ENCODE results near the gene RAB11FIP4.

The RAB11FIP4 gene

GRCh38 chr17:31428512-31428911, 37.0 kb downstream of the RAB11FIP4 start:
- no peaks in the 10 kb centered on the region for H3K4me1 ChIP-seq (ENCODE audit: control insufficient read depth, low read length)
- H3K9me2 ChIP-seq (replicated peaks; ENCODE audit: control insufficient read depth, low read length), result no peaks in the 10 kb centered on the region
- no peak overlapping the region for H3K27ac ChIP-seq (ENCODE audit: low read depth, low read length)
- TF ChIP-seq CTCF (IDR thresholded peaks at IDR 0.05; ENCODE audit: low read depth, low read length, poor library complexity, severe bottlenecking) (no peak), EZH2phosphoT487 (IDR thresholded peaks at IDR 0.05; ENCODE audit: borderline replicate concordance, low read length) (no peak)
- peaks cover 4% of the 10 kb centered on the region for H3K27me3 ChIP-seq (ENCODE audit: control insufficient read depth, low read length)
- no peaks in the 10 kb centered on the region for H3K9me3 ChIP-seq (ENCODE audit: control insufficient read depth, insufficient read depth, low read length)
- no peaks in the 10 kb centered on the region for H4K20me1 ChIP-seq (ENCODE audit: control insufficient read depth, insufficient read depth, low read depth, low read length)
- no peaks in the 10 kb centered on the region for H3K79me2 ChIP-seq (ENCODE audit: control insufficient read depth, low read length)
- H3F3A ChIP-seq (ENCODE audit: control insufficient read depth, insufficient read depth), result no peaks in the 10 kb centered on the region
- H3K4me2 ChIP-seq (ENCODE audit: low read length), result no peak overlapping the region
- no peak overlapping the region for H3K4me3 ChIP-seq (ENCODE audit: low read length)
- H3K36me3 ChIP-seq (ENCODE audit: control insufficient read depth, low read length), result no peaks in the 10 kb centered on the region

- H3K4me3 ChIP-seq (ENCODE audit: low read length), result no peak overlapping the region
- peaks cover 4% of the 10 kb centered on the region for H3K27me3 ChIP-seq (ENCODE audit: control insufficient read depth, low read length)
- TF ChIP-seq EZH2phosphoT487 (IDR thresholded peaks at IDR 0.05; ENCODE audit: borderline replicate concordance, low read length), result no peak
- no peaks in the 10 kb centered on the region for H3K4me1 ChIP-seq (ENCODE audit: control insufficient read depth, low read length)
- no peaks in the 10 kb centered on the region for H3K79me2 ChIP-seq (ENCODE audit: control insufficient read depth, low read length)
- no peak overlapping the region for H3K4me2 ChIP-seq (ENCODE audit: low read length)
- H3F3A ChIP-seq (ENCODE audit: control insufficient read depth, insufficient read depth), result no peaks in the 10 kb centered on the region
- no peaks in the 10 kb centered on the region for H4K20me1 ChIP-seq (ENCODE audit: control insufficient read depth, insufficient read depth, low read depth, low read length)
- H3K27ac ChIP-seq (ENCODE audit: low read depth, low read length), result no peak overlapping the region
- no peaks in the 10 kb centered on the region for H3K36me3 ChIP-seq (ENCODE audit: control insufficient read depth, low read length)
- H3K9me3 ChIP-seq (ENCODE audit: control insufficient read depth, insufficient read depth, low read length), result no peaks in the 10 kb centered on the region
- no peaks in the 10 kb centered on the region for H3K9me2 ChIP-seq (replicated peaks; ENCODE audit: control insufficient read depth, low read length)
Measured at GRCh38 chr17:31431098-31431851, 39.8 kb downstream of the RAB11FIP4 start.

- Histone ChIP-seq H3K4me3 (ENCODE audit: low read length) (no peak overlapping the region), H3F3A (ENCODE audit: control insufficient read depth, insufficient read depth) (no peaks in the 10 kb centered on the region), H3K4me2 (ENCODE audit: low read length) (no peak overlapping the region), H4K20me1 (ENCODE audit: control insufficient read depth, insufficient read depth, low read depth, low read length) (no peaks in the 10 kb centered on the region), H3K27ac (ENCODE audit: low read depth, low read length) (no peak overlapping the region), H3K27me3 (ENCODE audit: control insufficient read depth, low read length) (peaks cover 4% of the 10 kb centered on the region), H3K9me2 (replicated peaks; ENCODE audit: control insufficient read depth, low read length) (no peaks in the 10 kb centered on the region), H3K9me3 (ENCODE audit: control insufficient read depth, insufficient read depth, low read length) (no peaks in the 10 kb centered on the region), H3K4me1 (ENCODE audit: control insufficient read depth, low read length) (no peaks in the 10 kb centered on the region), H3K79me2 (ENCODE audit: control insufficient read depth, low read length) (no peaks in the 10 kb centered on the region), H3K36me3 (ENCODE audit: control insufficient read depth, low read length) (no peaks in the 10 kb centered on the region)
- TF ChIP-seq CTCF (IDR thresholded peaks at IDR 0.05; ENCODE audit: low read depth, low read length, poor library complexity, severe bottlenecking) (no peak), EZH2phosphoT487 (IDR thresholded peaks at IDR 0.05; ENCODE audit: borderline replicate concordance, low read length) (no peak)
Measured at GRCh38 chr17:31431852-31432658, 40.6 kb downstream of the RAB11FIP4 start.
